ENCODE results near the gene TIMM13.

DNA sequence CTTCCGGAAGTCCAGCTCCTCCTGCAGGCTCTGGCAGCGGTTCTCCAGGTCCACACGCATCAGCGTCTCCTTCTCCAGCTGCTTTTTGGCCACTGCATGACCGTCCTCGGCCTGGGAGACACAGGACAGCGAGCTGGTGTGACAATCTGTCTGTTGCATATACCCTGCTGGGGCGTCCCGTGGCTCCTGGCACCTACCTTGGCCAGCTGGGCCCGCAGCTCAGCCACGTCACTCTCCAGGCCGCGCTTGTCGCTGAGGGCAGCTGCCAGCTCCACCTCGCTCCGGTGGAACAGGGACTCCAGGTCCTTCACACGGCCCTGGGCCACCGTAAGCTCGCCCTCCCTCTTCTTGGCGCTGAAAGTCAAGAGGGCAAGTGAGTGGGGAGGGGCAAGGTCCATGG lies 10.8 kb upstream of the TIMM13 start:
- TF ChIP-seq, protein P1, sequence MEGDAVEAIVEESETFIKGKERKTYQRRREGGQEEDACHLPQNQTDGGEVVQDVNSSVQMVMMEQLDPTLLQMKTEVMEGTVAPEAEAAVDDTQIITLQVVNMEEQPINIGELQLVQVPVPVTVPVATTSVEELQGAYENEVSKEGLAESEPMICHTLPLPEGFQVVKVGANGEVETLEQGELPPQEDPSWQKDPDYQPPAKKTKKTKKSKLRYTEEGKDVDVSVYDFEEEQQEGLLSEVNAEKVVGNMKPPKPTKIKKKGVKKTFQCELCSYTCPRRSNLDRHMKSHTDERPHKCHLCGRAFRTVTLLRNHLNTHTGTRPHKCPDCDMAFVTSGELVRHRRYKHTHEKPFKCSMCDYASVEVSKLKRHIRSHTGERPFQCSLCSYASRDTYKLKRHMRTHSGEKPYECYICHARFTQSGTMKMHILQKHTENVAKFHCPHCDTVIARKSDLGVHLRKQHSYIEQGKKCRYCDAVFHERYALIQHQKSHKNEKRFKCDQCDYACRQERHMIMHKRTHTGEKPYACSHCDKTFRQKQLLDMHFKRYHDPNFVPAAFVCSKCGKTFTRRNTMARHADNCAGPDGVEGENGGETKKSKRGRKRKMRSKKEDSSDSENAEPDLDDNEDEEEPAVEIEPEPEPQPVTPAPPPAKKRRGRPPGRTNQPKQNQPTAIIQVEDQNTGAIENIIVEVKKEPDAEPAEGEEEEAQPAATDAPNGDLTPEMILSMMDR (conservative IDR thresholded peaks at IDR 0.05) = no peak
- TF ChIP-seq ZFX (IDR thresholded peaks at IDR 0.05) = no peak

Data from C4-2B (cell line).